NCI-H1092 treated with DMSO at 0.1 percent for 48 hours (cell line): ENCODE results near the gene KANTR.

Source experiments
- DNase-seq: peaks from one replicate; lab custom pipeline; 2025; lab: John Stamatoyannopoulos, UW

The KANTR gene

GRCh38 chrX:53081925-53082772, 11.8 kb upstream of the KANTR start, which contains the start of gene TSPYL2:
Gene TSPYL2 (plus strand): TSS chrX:53082367. CDS start chrX:53082499, 132 bp downstream.
- DNase-seq: peak; percentile 99

- no peak for DNase-seq
These were observed 10.9 kb upstream of the KANTR start for GRCh38 chrX:53082773-53083616.

GRCh38 chrX:53084043-53084570, 9.8 kb upstream of the KANTR start:
- DNase-seq: no peak

GRCh38 chrX:53084863-53085262, 9.1 kb upstream of the KANTR start:
- no peak for DNase-seq

- DNase-seq: no peak
These were observed 8.2 kb upstream of the KANTR start for GRCh38 chrX:53085661-53086229.

- DNase-seq: no peak
These were observed 7.5 kb upstream of the KANTR start for GRCh38 chrX:53086464-53086863.

- DNase-seq: no peak
These were observed 6.5 kb upstream of the KANTR start for GRCh38 chrX:53087388-53087831.

- peak; percentile 90 for DNase-seq
These were observed 5.6 kb upstream of the KANTR start for GRCh38 chrX:53088136-53088974.

GRCh38 chrX:53089224-53089842, 4.6 kb upstream of the KANTR start:
- peak; percentile 75 for DNase-seq

- no peak for DNase-seq
These were observed 4.0 kb upstream of the KANTR start for GRCh38 chrX:53089925-53090324.

GRCh38 chrX:53091354-53091753, 2.6 kb upstream of the KANTR start:
- DNase-seq: no peak

- peak; percentile 85 for DNase-seq
These were observed 726 bp upstream of the KANTR start for GRCh38 chrX:53093177-53093655.

- no peak for DNase-seq
These were observed 602 bp downstream of the KANTR start for GRCh38 chrX:53094582-53094905.

GRCh38 chrX:53095796-53096195, 1.9 kb downstream of the KANTR start:
- DNase-seq: no peak

GRCh38 chrX:53114864-53115549, 21.1 kb downstream of the KANTR start:
- no peak for DNase-seq

- no peak for DNase-seq
These were observed 21.6 kb downstream of the KANTR start for GRCh38 chrX:53115550-53115874.

- DNase-seq: no peak
These were observed 22.2 kb downstream of the KANTR start for GRCh38 chrX:53116101-53116500.

GRCh38 chrX:53122013-53122412, 28.1 kb downstream of the KANTR start:
- DNase-seq: no peak

GRCh38 chrX:53125506-53125905, 31.6 kb downstream of the KANTR start:
- DNase-seq: no peak

- no peak for DNase-seq
These were observed 32.4 kb downstream of the KANTR start for GRCh38 chrX:53126377-53126776.
